A549 (cell line): ENCODE data around the gene HLCS. TPM values are rescaled to one million over a fixed set of nuclear protein-coding genes. Genes with fewer than 3 reads are reported as not detected.
A peak's percentile ranks its signal among the peaks of the same experiment; 100 is the strongest.

Experiments
- ATAC-seq, 2 experiments: fragments of 200-7000 bp in 1 of 2; fragments of >200 bp in 1 of 2; cut with Nextera tagmentation in 1 of 2; cut with Tn5 transposase in 1 of 2; 3 replicates each; pipeline versions ENCODE4 v1.8.0 to v1.9.1; 2018 to 2020; ENCODE audit warnings: mild to moderate bottlenecking in 1 of 2, moderate library complexity in 1 of 2
- CTCF ChIA-PET: fragments of 300-600 bp; sonication (Branson Sonifier 250); formaldehyde crosslinking; extraction: SDS; loops from one replicate; lab custom pipeline; 2021; ENCODE audit warnings: antibody characterized with exemption, inconsistent platforms; lab: Yijun Ruan, JAX
- POLR2A ChIA-PET: fragments of 350-600 bp; formaldehyde crosslinking; extraction: SDS; loops from one replicate; lab custom pipeline; 2021; ENCODE audit warnings: antibody characterized with exemption, inconsistent platforms; lab: Yijun Ruan, JAX
- DNase-seq, 2 experiments: peaks; one replicate each; pipeline versions ENCODE4 v3.0.0 to v3.0.0-alpha.2; 2011 to 2016; ENCODE audit warnings: low read depth in 1 of 2, low spot score in 1 of 2
- FAIRE-seq: peaks from 2 replicates; lab custom pipeline; 2011; peaks lifted over from hg19 to GRCh38; lab: Jason Lieb, UNC
- H3K27ac ChIP-seq, 2 experiments: fragments of >200 bp; sonication (Bioruptor Twin); formaldehyde crosslinking; 3 replicates each; pipeline ENCODE4 v1.5.1; 2016 to 2017
- H3K4me1 ChIP-seq: fragments of >200 bp; sonication (Bioruptor Twin); formaldehyde crosslinking; 3 replicates; pipeline ENCODE4 v1.6.1; 2016
- H3K4me2 ChIP-seq: fragments of >200 bp; sonication (Bioruptor Twin); formaldehyde crosslinking; 3 replicates; pipeline ENCODE4 v1.6.1; 2016
- H3K4me3 ChIP-seq: fragments of >200 bp; sonication (Bioruptor Twin); formaldehyde crosslinking; 3 replicates; pipeline ENCODE4 v1.5.1; 2016
- H3K9me3 ChIP-seq: fragments of >200 bp; sonication (Bioruptor Twin); formaldehyde crosslinking; 3 replicates; pipeline ENCODE4 v1.6.1; 2016
- CBX2 ChIP-seq: fragments of 200-600 bp; sonication (generic); IDR thresholded peaks from 2 replicates; pipeline ENCODE4 v1.6.1; 2016; ENCODE audit warnings: low read depth, mild to moderate bottlenecking, borderline replicate concordance
- CBX8 ChIP-seq: fragments of 200-600 bp; sonication (generic); IDR thresholded peaks from 2 replicates; pipeline ENCODE4 v1.6.1; 2016
- CEBPB ChIP-seq, 2 experiments: fragments of >200 bp in 1 of 2; sonication (Bioruptor Twin) in 1 of 2; formaldehyde crosslinking in 1 of 2; IDR thresholded peaks; 2 replicates each; pipeline ENCODE4 v1.6.1; 2012 to 2016
- CHD4 ChIP-seq: fragments of 200-600 bp; sonication (generic); IDR thresholded peaks from 2 replicates; pipeline ENCODE4 v1.6.1; 2016; ENCODE audit warnings: antibody characterized with exemption, mild to moderate bottlenecking, borderline replicate concordance
- EHMT2 ChIP-seq: fragments of 200-600 bp; sonication (generic); IDR thresholded peaks from 2 replicates; pipeline ENCODE4 v1.6.1; 2016; ENCODE audit warnings: antibody characterized with exemption, low read depth, mild to moderate bottlenecking, moderate library complexity
- EP300 ChIP-seq, 2 experiments: fragments of >200 bp; sonication (Bioruptor Twin); formaldehyde crosslinking; IDR thresholded peaks; 2 replicates in 1 of 2; 3 replicates in 1 of 2; pipeline ENCODE4 v1.6.1; 2016 to 2017
- FOXS1 ChIP-seq: fragments of 250-450 bp; sonication (Bioruptor Pico); IDR thresholded peaks from 2 replicates; pipeline ENCODE4 v1.5.0; 2020; ENCODE audit warnings: mild to moderate bottlenecking, moderate library complexity
- GATA3 ChIP-seq: IDR thresholded peaks from 2 replicates; pipeline ENCODE4 v1.6.1; 2012; ENCODE audit warnings: borderline replicate concordance
- HES2 ChIP-seq: fragments of >200 bp; sonication (Bioruptor Twin); formaldehyde crosslinking; IDR thresholded peaks from 2 replicates; pipeline ENCODE4 v1.6.1; 2016
- HMGXB4 ChIP-seq: fragments of 250-450 bp; sonication (Bioruptor Pico); IDR thresholded peaks from 2 replicates; pipeline ENCODE4 v1.5.0; 2021; ENCODE audit warnings: mild to moderate bottlenecking, moderate library complexity, borderline replicate concordance
- HOXA7 ChIP-seq: fragments of 250-450 bp; sonication (Bioruptor Pico); IDR thresholded peaks from 2 replicates; pipeline ENCODE4 v1.5.0; 2020; ENCODE audit warnings: mild to moderate bottlenecking, moderate library complexity
- HOXB13 ChIP-seq: fragments of 250-450 bp; sonication (Bioruptor Pico); IDR thresholded peaks from 2 replicates; pipeline ENCODE4 v1.5.0; 2020; ENCODE audit warnings: low read depth, mild to moderate bottlenecking, moderate library complexity
- HOXB5 ChIP-seq: fragments of 250-450 bp; sonication (Bioruptor Pico); IDR thresholded peaks from 2 replicates; pipeline ENCODE4 v1.5.0; 2020; ENCODE audit warnings: mild to moderate bottlenecking, moderate library complexity
- JUN ChIP-seq, 2 experiments: fragments of >200 bp; sonication (Bioruptor Twin); formaldehyde crosslinking; IDR thresholded peaks; 2 replicates in 1 of 2; 3 replicates in 1 of 2; pipeline ENCODE4 v1.6.1; 2016 to 2017
- MAFK ChIP-seq: fragments of 450-650 bp; IDR thresholded peaks from 2 replicates; pipeline ENCODE4 v1.6.1; 2014; ENCODE audit not compliant: partially characterized antibody
- MAZ ChIP-seq: fragments of 150-350 bp; IDR thresholded peaks from 2 replicates; pipeline ENCODE4 v1.6.1; 2014; ENCODE audit warnings: antibody characterized with exemption, low read depth, low read length, borderline replicate concordance
- MYC ChIP-seq: IDR thresholded peaks from 2 replicates; pipeline ENCODE4 v1.6.1; 2012; ENCODE audit warnings: mild to moderate bottlenecking, inconsistent platforms, low read length, improper control_type of control experiment, borderline replicate concordance
- NFE2L2 ChIP-seq: fragments of 150-350 bp; conservative IDR thresholded peaks from 2 replicates; pipeline ENCODE4 v1.6.1; 2014; ENCODE audit warnings: low read length
- POLR2A ChIP-seq: IDR thresholded peaks from 2 replicates; pipeline ENCODE4 v1.6.1; 2012; ENCODE audit warnings: mild to moderate bottlenecking, low read length
- POLR2AphosphoS2 ChIP-seq: conservative IDR thresholded peaks from 2 replicates; pipeline ENCODE4 v1.6.1; 2012; ENCODE audit warnings: low read length, improper control_type of control experiment, inconsistent platforms
- RAD21 ChIP-seq, 2 experiments: fragments of >200 bp in 1 of 2; sonication (Bioruptor Twin) in 1 of 2; formaldehyde crosslinking in 1 of 2; IDR thresholded peaks in 1 of 2; conservative IDR thresholded peaks in 1 of 2; 2 replicates in 1 of 2; 3 replicates in 1 of 2; pipeline ENCODE4 v1.6.1; 2012 to 2018; ENCODE audit warnings: inconsistent platforms in 1 of 2
- RCOR1 ChIP-seq: fragments of 150-350 bp; IDR thresholded peaks from 2 replicates; pipeline ENCODE4 v1.6.1; 2014; ENCODE audit warnings: antibody characterized with exemption, low read length, low read depth
- USF2 ChIP-seq: fragments of 450-650 bp; IDR thresholded peaks from 2 replicates; pipeline ENCODE4 v1.6.1; 2014; ENCODE audit warnings: antibody characterized with exemption
- ZNF302 ChIP-seq: fragments of 250-450 bp; sonication (Bioruptor Pico); IDR thresholded peaks from 2 replicates; pipeline ENCODE4 v1.9.0; 2021; ENCODE audit warnings: inconsistent platforms, mild to moderate bottlenecking, moderate library complexity
- WGBS: methylation state at CpG from one replicate; pipeline ENCODE4 v1.1.6; 2017; ENCODE audit errors: missing lambda C conversion rate; 5-methylcytosine and 5-hydroxymethylcytosine counted together
- polyA plus RNA-seq, 4 experiments: library from polyadenylated mRNA; depleted of rRNA in 3 of 4; stranded (reverse); fragments of >200 nt; fragmentation: RNase III in 1 of 4; extraction: RNeasy Plus Mini Kit Qiagen cat#74134 plus additional on column Dnase treatment in 1 of 4; gene quantifications; 2 replicates in 3 of 4; 3 replicates in 1 of 4; pipeline ENCODE4 v1.2.3, GENCODE V29; 2011 to 2017

Gene HLCS
- polyA plus RNA-seq, 2 of the 4 experiments (the other 2 are of a cell fraction): 8.4 to 24.3 TPM

GRCh38 chr21:36815284-36815683 lies 151.2 kb downstream of the HLCS start:
- H3K4me1 ChIP-seq: no peaks in the 10 kb centered on the region
- H3K9me3 ChIP-seq: no peaks in the 10 kb centered on the region
- no peak overlapping the region for H3K4me2 ChIP-seq
- ATAC-seq (no peak), FAIRE-seq (no peak), DNase-seq (no peak)
- H3K27ac ChIP-seq: no peak overlapping the region
- H3K4me3 ChIP-seq: no peak overlapping the region
- CTCF ChIA-PET: interaction anchor here (0.6 kb wide), 1 partner anchor 23 kb away, joined by 4 read pairs; no protein-coding TSS in a partner anchor
- WGBS: 97% methylated on average over 4 of the region's 4 CpGs
- peak; percentile 85 for TF ChIP-seq MAFK
- no peak for TF ChIP-seq MAZ
- POLR2A ChIA-PET: no interaction called here

GRCh38 chr21:36813052-36813451 lies 153.4 kb downstream of the HLCS start:
- no peak for DNase-seq
- 95% methylated on average over 3 of the region's 3 CpGs for WGBS
- no peak for ATAC-seq
- Histone ChIP-seq H3K4me2 (no peak overlapping the region), H3K9me3 (no peaks in the 10 kb centered on the region), H3K4me1 (peaks cover 3% of the 10 kb centered on the region; the same call in 2 of the 3 replicates), H3K27ac (no peak overlapping the region), H3K4me3 (no peak overlapping the region)
- ChIA-PET POLR2A (no interaction called here), CTCF (interaction anchor here (0.7 kb wide), 1 partner anchor 9 kb away, joined by 3 read pairs; no protein-coding TSS in a partner anchor)
- FAIRE-seq: no peak
- TF ChIP-seq RCOR1 (no peak), MYC (no peak), HOXB5 (CRISPR knock-in tag) (no peak), ZNF302 (CRISPR knock-in tag) (no peak), CEBPB (IDR thresholded peaks at IDR 0.05) (no peak), HMGXB4 (CRISPR knock-in tag) (no peak), POLR2AphosphoS2 (no peak), MAFK (no peak)

- Histone ChIP-seq H3K4me2 (no peak overlapping the region), H3K4me1 (peaks cover 10% of the 10 kb centered on the region), H3K4me3 (no peak overlapping the region), H3K9me3 (no peaks in the 10 kb centered on the region), H3K27ac (no peak overlapping the region)
- WGBS: 88% methylated on average over 7 of the region's 7 CpGs
- FAIRE-seq: no peak
- CTCF ChIA-PET: no interaction called here
- no peak for DNase-seq
- TF ChIP-seq EHMT2: no peak
- no peak for TF ChIP-seq USF2
- TF ChIP-seq GATA3: no peak
- no peak for ATAC-seq
- POLR2A ChIA-PET: no interaction called here
Observed at GRCh38 chr21:36811762-36812161, 154.7 kb downstream of the HLCS start.

- CTCF ChIA-PET: no interaction called here
- WGBS: 70% methylated on average over 2 of the region's 2 CpGs
Observed at GRCh38 chr21:36810443-36810842, 156.0 kb downstream of the HLCS start.

More at GRCh38 chr21:36810443-36810842, 156.0 kb downstream of the HLCS start:
- POLR2A ChIA-PET: no interaction called here
- DNase-seq (no peak), ATAC-seq (no peak), FAIRE-seq (no peak)
- Histone ChIP-seq H3K27ac (no peak overlapping the region), H3K4me2 (no peak overlapping the region), H3K4me1 (peaks cover 10% of the 10 kb centered on the region), H3K4me3 (no peak overlapping the region), H3K9me3 (no peaks in the 10 kb centered on the region)
- TF ChIP-seq POLR2A (no peak), RAD21 (conservative IDR thresholded peaks at IDR 0.05 in 1 of 2, IDR thresholded peaks at IDR 0.05 in 1 of 2) (no peak), NFE2L2 (no peak), HES2 (no peak), CHD4 (no peak), HOXA7 (CRISPR knock-in tag) (no peak), EP300 (IDR thresholded peaks at IDR 0.05) (no peak), FOXS1 (CRISPR knock-in tag) (no peak), HOXB13 (CRISPR knock-in tag) (no peak), CBX2 (no peak), MAFK (no peak), JUN (IDR thresholded peaks at IDR 0.05) (no peak), ZNF302 (CRISPR knock-in tag) (no peak), CBX8 (no peak), HOXB5 (CRISPR knock-in tag) (no peak)
